ENCODE data around the gene HLA-E. TPM values are rescaled to one million over a fixed set of nuclear protein-coding genes. Genes with fewer than 3 reads are reported as not detected.

The HLA-E gene
- polyA plus RNA-seq, 4 donors, result 105 to 113 (median 111) TPM

DNA sequence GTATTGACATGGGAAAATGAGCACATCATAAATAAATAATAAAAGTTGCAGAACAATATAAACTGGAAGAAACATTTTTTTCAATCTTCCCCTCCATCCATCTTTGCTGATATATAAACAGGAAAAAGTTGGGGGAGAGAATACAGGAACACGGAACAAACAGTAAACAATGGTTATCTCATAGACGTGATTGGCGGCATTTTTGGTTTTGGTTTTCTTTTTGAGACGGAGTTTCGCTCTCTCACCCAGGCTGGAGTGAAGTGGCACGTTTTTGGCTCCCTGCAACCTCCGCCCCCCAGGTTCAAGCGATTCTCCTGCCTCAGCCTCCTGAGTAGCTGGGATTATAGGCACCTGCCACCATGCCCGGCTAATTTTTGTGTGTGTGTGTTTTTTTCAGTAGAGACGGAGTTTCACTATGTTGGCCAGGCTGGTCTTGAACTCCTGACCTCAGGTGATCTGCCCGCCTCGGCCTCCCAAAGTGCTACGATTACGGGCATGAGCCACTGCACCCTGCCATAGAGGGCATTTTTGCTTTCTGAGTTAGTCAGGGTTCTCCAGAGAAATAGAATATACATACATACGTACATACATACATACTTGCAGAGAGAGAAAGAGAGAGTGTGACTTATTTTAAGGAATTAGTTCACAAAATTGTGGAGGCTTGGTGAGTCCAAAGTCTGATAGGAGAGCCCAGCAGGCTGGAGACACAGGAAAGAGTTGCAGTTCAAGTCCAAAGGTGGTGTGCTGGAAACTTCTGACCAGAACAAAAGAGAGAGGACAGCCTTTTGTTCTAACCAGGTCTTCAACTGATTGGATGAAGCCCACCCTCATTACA lies 44.4 kb downstream of the HLA-E start:
- no peak for DNase-seq (ENCODE audit: low read depth in 4 of 4, low spot score in 3 of 4)

GRCh38 chr6:30537931-30538330 lies 48.6 kb downstream of the HLA-E start:
- DNase-seq (ENCODE audit: low read depth in 4 of 4, low spot score in 3 of 4), result no peak

GRCh38 chr6:30541515-30542403 lies 52.5 kb downstream of the HLA-E start:
- DNase-seq (ENCODE audit: low read depth in 4 of 4, low spot score in 3 of 4), result peak; percentile 56 to 73 (median 66)

DNA sequence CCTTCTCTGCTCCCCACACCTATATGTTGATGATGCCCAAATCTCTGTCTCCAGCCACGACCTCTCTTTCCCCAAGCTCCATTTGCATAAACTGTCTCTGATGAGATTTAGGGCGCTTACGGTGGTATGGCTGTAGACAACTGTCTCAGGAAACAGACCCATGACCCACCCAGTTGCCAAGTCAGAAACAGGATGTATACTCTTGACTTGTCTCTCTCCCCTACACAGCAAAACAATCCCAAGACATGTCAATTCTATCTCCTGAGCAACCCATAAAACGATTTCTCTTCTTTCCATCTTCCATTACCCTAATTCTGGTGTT lies 53.1 kb downstream of the HLA-E start:
- DNase-seq (ENCODE audit: low read depth in 4 of 4, low spot score in 3 of 4), result no peak

- DNase-seq (ENCODE audit: low read depth in 4 of 4, low spot score in 3 of 4), result no peak
Observed at GRCh38 chr6:30542915-30543314, 53.6 kb downstream of the HLA-E start.

Other genes starting within 250 kb of the HLA-E start
- 10 to 100 TPM in 3 of 4 donors, 1 to 10 TPM in 1; 10.0 to 15.1 (median 13.4) TPM for gene TRIM39, start 162.6 kb upstream of the HLA-E start, polyA plus RNA-seq (ENCODE audit: insufficient read length in 4 of 4)
- gene RPP21, start 144.4 kb upstream of the HLA-E start, polyA plus RNA-seq (ENCODE audit: insufficient read length in 4 of 4), result 10 to 100 TPM; 22.5 to 40.2 (median 28.7) TPM
- gene GNL1, start 67.0 kb downstream of the HLA-E start, polyA plus RNA-seq (ENCODE audit: insufficient read length in 4 of 4), result 100 to 1,000 TPM in 2 of 4 donors, 10 to 100 TPM in 2; 77.6 to 105 (median 93.8) TPM
- gene PRR3, start 67.8 kb downstream of the HLA-E start, polyA plus RNA-seq (ENCODE audit: insufficient read length in 4 of 4), result 10 to 100 TPM; 30.9 to 36.9 (median 33.2) TPM
- gene ABCF1, start 81.9 kb downstream of the HLA-E start, polyA plus RNA-seq (ENCODE audit: insufficient read length in 4 of 4), result 10 to 100 TPM; 55.7 to 74.9 (median 64.6) TPM
- gene PPP1R10, start 127.7 kb downstream of the HLA-E start, polyA plus RNA-seq (ENCODE audit: insufficient read length in 4 of 4), result 10 to 100 TPM; 38.1 to 65.7 (median 57.1) TPM
- 10 to 100 TPM; 35.3 to 63.8 (median 55.4) TPM for gene MRPS18B, start 128.3 kb downstream of the HLA-E start, polyA plus RNA-seq (ENCODE audit: insufficient read length in 4 of 4)
- gene ATAT1, start 137.4 kb downstream of the HLA-E start, polyA plus RNA-seq (ENCODE audit: insufficient read length in 4 of 4), result 10 to 100 TPM; 33.7 to 66.4 (median 39.8) TPM
- gene C6orf136, start 157.6 kb downstream of the HLA-E start, polyA plus RNA-seq (ENCODE audit: insufficient read length in 4 of 4), result 10 to 100 TPM; 10.5 to 30.0 (median 24.5) TPM
- gene DHX16, start 183.5 kb downstream of the HLA-E start, polyA plus RNA-seq (ENCODE audit: insufficient read length in 4 of 4), result 10 to 100 TPM; 28.8 to 51.3 (median 41.2) TPM
- gene PPP1R18, start 197.1 kb downstream of the HLA-E start, polyA plus RNA-seq (ENCODE audit: insufficient read length in 4 of 4), result 10 to 100 TPM; 34.3 to 56.4 (median 40.2) TPM
- 10 to 100 TPM; 35.6 to 40.7 (median 38.1) TPM for gene NRM, start 201.5 kb downstream of the HLA-E start, polyA plus RNA-seq (ENCODE audit: insufficient read length in 4 of 4)
- 10 to 100 TPM; 34.7 to 49.0 (median 45.2) TPM for gene MDC1, start 227.8 kb downstream of the HLA-E start, polyA plus RNA-seq (ENCODE audit: insufficient read length in 4 of 4)
- 1,000 to 10,000 TPM; 1,126 to 1,457 (median 1,265) TPM for gene TUBB, start 230.8 kb downstream of the HLA-E start, polyA plus RNA-seq (ENCODE audit: insufficient read length in 4 of 4)